ENCODE data around the gene MESP2. TPM values are rescaled to one million over a fixed set of nuclear protein-coding genes. Genes with fewer than 3 reads are reported as not detected.

MESP2 gene
- polyA plus RNA-seq, 1 of the 3 experiments (the other 2 are of a cell fraction), result 0.31 TPM

DNA sequence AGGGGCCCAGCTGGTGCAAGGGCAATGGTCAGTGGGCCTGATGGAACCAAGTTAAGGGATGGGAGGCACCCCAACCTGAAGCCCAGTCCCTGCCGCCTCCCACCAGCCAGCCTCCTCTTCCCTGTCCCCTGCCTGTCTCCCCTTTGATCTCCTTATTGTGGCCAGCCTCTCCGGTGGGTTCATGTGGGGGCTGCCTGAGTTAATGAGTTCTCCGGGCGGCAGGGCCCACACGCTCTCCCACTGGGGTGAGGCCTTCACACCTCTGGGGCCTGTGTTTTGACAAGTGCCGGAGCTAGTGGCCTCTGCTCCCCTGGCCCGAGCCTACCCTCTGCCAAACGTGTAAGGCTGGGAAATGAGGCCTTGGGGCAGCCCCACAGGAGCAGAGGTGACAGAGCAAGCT is 17.8 kb upstream of the MESP2 start:
- 96% methylated on average over 5 of the region's 8 CpGs for WGBS (ENCODE audit: low lambda C conversion rate)
- Histone ChIP-seq H3K36me3 (replicated peaks in 1 of 2; ENCODE audit: control insufficient read depth in 1 of 2, insufficient read depth in 2 of 2, low read length in 1 of 2) (no peaks in the 10 kb centered on the region), H3K4me1 (ENCODE audit: control insufficient read depth in 1 of 2, insufficient read depth in 2 of 2, low read depth in 1 of 2, low read length in 1 of 2) (peaks cover 4 to 20% of the 10 kb centered on the region in 2 experiments; a peak in 1 of 4 replicates), H3K27ac (ENCODE audit: low read depth in 2 of 2, low read length in 1 of 2) (no peak overlapping the region), H3K4me2 (no peak overlapping the region), H3F3A (replicated peaks; ENCODE audit: insufficient read depth) (no peaks in the 10 kb centered on the region), H3K9me3 (no peaks in the 10 kb centered on the region), H2AFZ (ENCODE audit: low read depth) (no peak overlapping the region), H3K9me2 (no peaks in the 10 kb centered on the region), H3K4me3 (ENCODE audit: low read depth in 2 of 2, low read length in 1 of 2) (no peak overlapping the region), H3K79me2 (ENCODE audit: insufficient read depth) (no peaks in the 10 kb centered on the region), H3K27me3 (ENCODE audit: insufficient read depth) (no peaks in the 10 kb centered on the region), H3K9ac (no peak overlapping the region), H4K20me1 (ENCODE audit: insufficient read depth) (no peaks in the 10 kb centered on the region)
- no peak for DNase-seq
- POLR2A ChIA-PET, result no interaction called here
- CTCF ChIA-PET, result interaction anchor here (0.6 to 6.9 kb wide), 4 partner anchors 11 to 741 kb away, joined by 3 to 153 read pairs (median 18); no protein-coding TSS in a partner anchor
- no peak for TF ChIP-seq CTCF (IDR thresholded peaks at IDR 0.05)
- TF ChIP-seq ELF1 (IDR thresholded peaks at IDR 0.05), result no peak
- TF ChIP-seq POLR2AphosphoS5 (IDR thresholded peaks at IDR 0.05; ENCODE audit: low read depth, low read length), result no peak
- TF ChIP-seq YY1 (IDR thresholded peaks at IDR 0.05; ENCODE audit: low read depth), result no peak
- TF ChIP-seq ZBTB33 (IDR thresholded peaks at IDR 0.05; ENCODE audit: borderline replicate concordance, low read depth), result no peak
- TF ChIP-seq SIN3A (IDR thresholded peaks at IDR 0.05; ENCODE audit: borderline replicate concordance, low read depth, low read length), result no peak
- TF ChIP-seq, protein P1, sequence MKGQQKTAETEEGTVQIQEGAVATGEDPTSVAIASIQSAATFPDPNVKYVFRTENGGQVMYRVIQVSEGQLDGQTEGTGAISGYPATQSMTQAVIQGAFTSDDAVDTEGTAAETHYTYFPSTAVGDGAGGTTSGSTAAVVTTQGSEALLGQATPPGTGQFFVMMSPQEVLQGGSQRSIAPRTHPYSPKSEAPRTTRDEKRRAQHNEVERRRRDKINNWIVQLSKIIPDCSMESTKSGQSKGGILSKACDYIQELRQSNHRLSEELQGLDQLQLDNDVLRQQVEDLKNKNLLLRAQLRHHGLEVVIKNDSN (IDR thresholded peaks at IDR 0.05; ENCODE audit: borderline replicate concordance, low read depth), result no peak
- no peak for TF ChIP-seq NRF1 (IDR thresholded peaks at IDR 0.05; ENCODE audit: low read depth, low read length)
- TF ChIP-seq TCF12 (IDR thresholded peaks at IDR 0.05), result no peak
- no peak for TF ChIP-seq MEF2A (IDR thresholded peaks at IDR 0.05; ENCODE audit: borderline replicate concordance, low read depth)
- no peak for TF ChIP-seq CHD2 (IDR thresholded peaks at IDR 0.05; ENCODE audit: low read length, partially characterized antibody)
- TF ChIP-seq GABPA (IDR thresholded peaks at IDR 0.05; ENCODE audit: low read depth), result no peak
- TF ChIP-seq, protein P2, sequence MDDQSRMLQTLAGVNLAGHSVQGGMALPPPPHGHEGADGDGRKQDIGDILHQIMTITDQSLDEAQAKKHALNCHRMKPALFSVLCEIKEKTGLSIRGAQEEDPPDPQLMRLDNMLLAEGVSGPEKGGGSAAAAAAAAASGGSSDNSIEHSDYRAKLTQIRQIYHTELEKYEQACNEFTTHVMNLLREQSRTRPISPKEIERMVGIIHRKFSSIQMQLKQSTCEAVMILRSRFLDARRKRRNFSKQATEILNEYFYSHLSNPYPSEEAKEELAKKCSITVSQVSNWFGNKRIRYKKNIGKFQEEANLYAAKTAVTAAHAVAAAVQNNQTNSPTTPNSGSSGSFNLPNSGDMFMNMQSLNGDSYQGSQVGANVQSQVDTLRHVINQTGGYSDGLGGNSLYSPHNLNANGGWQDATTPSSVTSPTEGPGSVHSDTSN (IDR thresholded peaks at IDR 0.05), result no peak
- TF ChIP-seq EP300 (IDR thresholded peaks at IDR 0.05; ENCODE audit: borderline replicate concordance in 1 of 2, low read depth in 1 of 2, low read length in 1 of 2), result no peak
- no peak for TF ChIP-seq EZH2phosphoT487 (IDR thresholded peaks at IDR 0.05; ENCODE audit: borderline replicate concordance, low read depth)
- TF ChIP-seq USF2 (IDR thresholded peaks at IDR 0.05; ENCODE audit: borderline replicate concordance, low read depth, low read length), result no peak
- TF ChIP-seq FOXM1 (IDR thresholded peaks at IDR 0.05; ENCODE audit: low read depth), result no peak
- no peak for TF ChIP-seq FOXJ3 (CRISPR knock-in tag; IDR thresholded peaks at IDR 0.05)

Measured in SK-N-SH (cell line).